T1000 (cell line): Measurements from ENCODE around the gene ARF5.
A peak's percentile ranks its signal among the peaks of the same experiment; 100 is the strongest.

ENCODE experiments used
- DNase-seq: peaks from one replicate; lab custom pipeline; 2025; ENCODE audit warnings: mixed read lengths; lab: John Stamatoyannopoulos, UW

ARF5 gene

DNA sequence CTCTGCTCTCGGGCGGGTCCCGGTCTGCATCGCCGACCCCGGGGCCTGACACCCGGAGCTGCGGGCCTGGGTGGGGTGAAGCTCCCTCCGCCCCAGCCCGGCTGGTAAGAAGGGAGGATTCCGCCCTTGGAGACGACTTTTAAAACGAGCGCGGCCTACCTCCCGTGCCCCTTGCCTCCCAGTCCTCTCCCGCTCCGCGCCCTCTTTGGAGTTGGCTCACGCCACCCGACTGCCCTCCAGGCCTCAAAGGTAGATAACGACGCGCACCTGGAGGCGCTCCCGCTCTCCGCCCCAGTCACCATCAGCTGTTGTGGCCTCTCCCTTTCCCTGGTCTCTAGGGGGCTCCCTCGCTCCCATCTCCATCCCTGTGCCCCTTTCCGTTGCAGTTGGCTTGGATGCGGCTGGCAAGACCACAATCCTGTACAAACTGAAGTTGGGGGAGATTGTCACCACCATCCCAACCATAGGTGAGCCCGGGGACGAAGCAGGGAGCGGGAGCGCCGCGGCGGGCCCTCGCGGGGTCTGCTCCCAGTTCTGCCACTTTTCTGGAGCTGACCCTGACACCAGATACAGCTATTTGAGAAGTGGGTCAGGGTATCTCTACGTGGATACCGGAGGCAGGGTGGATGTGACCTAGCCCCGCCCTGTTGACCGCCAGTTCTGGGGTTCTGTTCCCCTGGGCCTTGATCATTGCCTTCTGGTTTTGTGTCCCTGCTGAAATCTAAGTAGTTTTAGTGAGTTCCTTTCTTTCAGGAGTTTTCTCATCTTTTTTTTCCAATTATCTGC is 679 bp downstream of the ARF5 start:
- no peak for DNase-seq

GRCh38 chr7:127589896-127590295 is 1.7 kb downstream of the ARF5 start:
- no peak for DNase-seq

GRCh38 chr7:127591189-127591588 is 3.0 kb downstream of the ARF5 start:
- DNase-seq: no peak

GRCh38 chr7:127591591-127591990 is 3.4 kb downstream of the ARF5 start:
- no peak for DNase-seq

GRCh38 chr7:127592550-127592949 is 4.3 kb downstream of the ARF5 start:
- DNase-seq: no peak

GRCh38 chr7:127594490-127594889 is 6.3 kb downstream of the ARF5 start:
- no peak for DNase-seq

- DNase-seq: no peak
These were observed 7.5 kb downstream of the ARF5 start for GRCh38 chr7:127595737-127596136.

DNA sequence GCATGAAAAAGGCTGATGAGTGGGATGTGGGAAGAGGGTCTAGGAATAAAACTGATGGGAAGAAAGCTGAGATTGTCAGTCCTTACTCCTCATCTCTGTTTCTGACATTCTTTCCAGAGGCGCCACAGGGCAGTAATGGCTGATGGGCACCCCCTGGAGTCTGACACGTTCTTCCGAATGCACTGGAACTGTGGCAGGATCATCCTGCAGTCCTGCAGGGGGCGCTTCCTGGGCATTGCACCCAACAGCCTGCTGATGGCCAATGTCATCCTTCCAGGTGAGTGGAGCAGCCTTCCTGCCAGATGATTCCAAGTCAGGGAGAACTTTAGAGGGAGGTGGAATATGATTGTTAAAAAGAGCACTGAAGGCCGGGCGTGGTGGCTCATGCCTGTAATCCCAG is 10.1 kb downstream of the ARF5 start:
- no peak for DNase-seq

GRCh38 chr7:127600885-127601284 is 12.7 kb downstream of the ARF5 start:
- no peak for DNase-seq

- no peak for DNase-seq
These were observed 20.2 kb downstream of the ARF5 start for GRCh38 chr7:127608446-127608845.

- DNase-seq: no peak
These were observed 21.1 kb downstream of the ARF5 start for GRCh38 chr7:127609297-127609696.

DNA sequence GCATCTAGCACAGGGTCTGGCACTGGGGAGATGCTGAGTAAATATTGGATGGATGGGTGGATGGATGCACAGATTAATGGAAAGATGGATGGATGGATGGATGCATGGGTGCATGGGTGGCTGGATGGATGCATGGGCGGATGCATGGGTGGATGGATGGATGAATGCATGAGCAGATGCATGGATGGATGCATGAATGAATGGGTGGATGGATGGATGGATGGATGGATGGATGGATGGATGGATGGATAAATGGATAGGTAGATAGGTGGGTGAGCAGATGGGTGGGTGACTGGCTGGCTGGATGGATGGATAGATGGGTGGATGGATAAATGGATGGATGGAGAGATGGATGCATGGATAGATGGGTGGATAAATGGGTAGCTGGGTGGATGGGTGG is 24.1 kb downstream of the ARF5 start:
- DNase-seq: no peak

- no peak for DNase-seq
These were observed 28.5 kb downstream of the ARF5 start for GRCh38 chr7:127616724-127617123.

DNA sequence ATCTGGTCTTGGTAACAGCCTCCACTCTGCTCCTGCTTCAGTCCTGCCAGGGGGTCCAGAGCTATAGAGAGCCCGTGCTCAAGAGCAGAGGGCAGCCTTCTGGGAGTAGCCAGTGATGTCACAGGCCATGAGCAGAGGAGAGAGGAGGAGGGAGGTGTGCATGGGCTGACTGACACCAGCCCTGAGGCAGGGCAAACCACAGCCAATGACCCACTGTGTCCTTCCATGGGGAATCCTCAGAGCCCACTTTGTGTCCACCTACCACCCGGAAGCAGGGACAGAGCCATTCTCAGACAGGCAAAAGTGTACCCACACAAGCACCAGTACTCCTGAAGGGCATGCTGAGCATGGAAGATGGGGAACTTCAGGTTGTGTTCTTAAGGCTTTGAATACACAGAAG is 29.8 kb downstream of the ARF5 start, which contains the start of gene PAX4:
Gene PAX4, minus strand, starts transcription at position 101 of the 400 bp plus-strand sequence. CDS start 2,214 bp downstream, outside the sequence.
- DNase-seq: no peak

- DNase-seq: no peak
These were observed 30.6 kb downstream of the ARF5 start for GRCh38 chr7:127618775-127619174.

- no peak for DNase-seq
These were observed 31.6 kb downstream of the ARF5 start for GRCh38 chr7:127619681-127620405.

GRCh38 chr7:127620406-127621233 is 32.4 kb downstream of the ARF5 start:
- no peak for DNase-seq

GRCh38 chr7:127625331-127625730 is 37.1 kb downstream of the ARF5 start:
- no peak for DNase-seq

DNA sequence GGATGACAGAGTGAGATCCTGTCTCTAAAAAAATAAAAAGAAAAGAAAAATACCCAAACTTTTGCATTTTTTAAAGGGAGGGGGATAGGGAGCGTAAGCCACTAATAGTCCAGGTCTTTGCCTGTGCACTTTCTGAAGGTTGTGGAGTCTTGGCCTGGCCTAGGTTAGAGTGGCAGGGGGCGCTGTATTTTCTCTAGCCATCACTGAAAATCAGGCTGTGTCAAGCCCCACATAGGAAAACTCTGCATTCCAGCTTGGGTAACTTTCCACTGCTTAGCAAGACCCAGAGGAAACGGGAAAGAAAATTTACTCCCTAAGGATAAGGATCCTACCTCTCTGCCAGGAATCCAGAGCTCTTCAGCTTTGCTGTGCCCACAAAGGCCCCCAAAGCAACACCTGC is 40.2 kb downstream of the ARF5 start:
- DNase-seq: no peak

- DNase-seq: no peak
These were observed 41.1 kb downstream of the ARF5 start for GRCh38 chr7:127629268-127629854.

GRCh38 chr7:127632276-127632910 is 44.2 kb downstream of the ARF5 start:
- peak; percentile 13 for DNase-seq
